Dermis blood vessel endothelial cell (primary cell): Measurements from ENCODE around the gene STYK1. TPM values are rescaled to one million over a fixed set of nuclear protein-coding genes. Genes with fewer than 3 reads are reported as not detected.

ENCODE experiments used
- DNase-seq: peaks from one replicate; pipeline ENCODE4 v3.0.0; 2010
- total RNA-seq: library from RNA; depleted of rRNA; stranded (reverse); fragments of >200 nt; gene quantifications from 2 replicates; pipeline ENCODE4 v1.2.3, GENCODE V29; 2014

Gene STYK1, protein sequence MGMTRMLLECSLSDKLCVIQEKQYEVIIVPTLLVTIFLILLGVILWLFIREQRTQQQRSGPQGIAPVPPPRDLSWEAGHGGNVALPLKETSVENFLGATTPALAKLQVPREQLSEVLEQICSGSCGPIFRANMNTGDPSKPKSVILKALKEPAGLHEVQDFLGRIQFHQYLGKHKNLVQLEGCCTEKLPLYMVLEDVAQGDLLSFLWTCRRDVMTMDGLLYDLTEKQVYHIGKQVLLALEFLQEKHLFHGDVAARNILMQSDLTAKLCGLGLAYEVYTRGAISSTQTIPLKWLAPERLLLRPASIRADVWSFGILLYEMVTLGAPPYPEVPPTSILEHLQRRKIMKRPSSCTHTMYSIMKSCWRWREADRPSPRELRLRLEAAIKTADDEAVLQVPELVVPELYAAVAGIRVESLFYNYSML
- total RNA-seq = 4.6 and 7.9 TPM in 2 replicates

DNA sequence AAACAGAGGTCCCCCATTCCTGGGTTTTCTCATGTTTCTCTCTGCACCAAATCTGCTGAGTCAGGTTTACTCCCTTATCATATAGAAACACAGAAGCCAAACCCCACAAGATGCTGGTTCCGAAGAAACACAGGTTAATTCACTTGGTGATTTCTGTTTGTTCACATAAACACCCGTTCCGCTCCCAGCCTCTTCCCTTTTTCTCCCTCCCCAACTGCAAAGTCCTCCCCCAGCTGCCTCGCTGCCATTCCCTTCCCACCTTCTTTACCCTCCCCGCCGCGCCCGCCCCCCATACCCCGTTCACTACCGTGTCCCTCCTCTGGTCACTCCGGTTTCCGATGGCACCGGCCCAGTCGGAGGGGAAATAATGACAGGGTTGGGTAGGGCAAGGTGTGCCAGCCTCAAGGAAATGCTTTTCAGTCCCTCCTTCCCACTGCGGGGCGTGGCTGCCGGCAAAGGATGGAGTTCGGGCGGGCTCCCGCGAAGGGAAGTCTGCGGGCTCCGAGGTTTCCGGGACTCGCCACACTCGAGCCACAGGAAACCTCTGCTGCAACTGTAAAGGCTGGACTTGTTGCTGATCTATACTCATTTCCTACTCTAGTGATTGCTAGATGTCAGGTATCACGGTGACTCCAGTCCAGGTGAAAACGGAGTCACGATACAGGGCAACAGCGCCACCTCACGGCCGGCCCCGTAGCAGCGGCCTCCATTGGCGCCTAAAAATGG lies at the start of gene STYK1:
Gene STYK1 (minus strand): TSS at position 394 of the 726 bp plus-strand sequence. CDS start 39,434 bp downstream, outside the sequence.
- peak; percentile 82 for DNase-seq

DNA sequence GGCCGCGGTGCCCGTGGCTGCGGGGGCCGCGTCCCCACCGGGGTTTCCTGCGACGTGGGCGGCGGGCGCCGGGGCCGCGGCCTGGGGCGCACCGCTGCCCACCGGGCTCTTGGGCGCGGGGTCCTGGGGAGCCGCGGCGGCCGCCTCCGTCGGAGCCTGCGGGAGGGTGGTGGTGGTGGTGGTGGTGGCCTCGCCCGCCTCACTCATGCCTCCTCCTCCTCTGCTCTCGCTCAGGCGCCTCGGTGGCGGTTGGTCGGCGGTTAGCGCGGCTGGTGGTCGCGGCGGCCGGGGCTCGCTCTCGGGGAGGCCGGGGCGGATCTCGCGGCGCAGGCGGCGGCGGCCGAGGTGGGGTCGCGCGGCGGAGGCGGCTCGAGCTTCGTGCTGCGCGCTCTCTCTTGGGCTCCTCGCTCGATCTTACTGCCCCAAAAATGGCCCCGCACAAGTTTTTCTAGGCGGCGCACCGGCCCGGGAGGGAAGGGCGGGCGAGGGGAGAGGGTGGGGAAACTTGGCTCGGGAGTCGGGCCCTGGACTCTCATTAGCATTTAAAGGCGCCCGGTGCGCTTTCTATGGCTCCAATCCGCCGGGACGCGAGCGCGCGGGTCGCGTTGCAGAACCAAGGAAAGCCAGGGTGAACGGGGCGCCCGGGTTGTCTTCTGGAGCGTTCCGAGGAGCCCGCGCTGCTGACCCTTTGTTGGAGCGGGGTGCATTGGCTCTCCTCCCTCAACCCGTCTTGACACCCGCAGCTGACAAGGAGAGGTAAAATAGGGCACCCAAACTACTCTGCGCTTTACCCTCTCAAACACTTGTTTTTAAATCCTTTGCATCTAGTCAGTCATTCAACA lies 49.3 kb upstream of the STYK1 start, which contains the start of gene YBX3:
Gene YBX3 (minus strand): TSS at position 419 of the 842 bp plus-strand sequence. CDS start 212 bp downstream, at position 207.
- DNase-seq = peak; percentile 88

DNA sequence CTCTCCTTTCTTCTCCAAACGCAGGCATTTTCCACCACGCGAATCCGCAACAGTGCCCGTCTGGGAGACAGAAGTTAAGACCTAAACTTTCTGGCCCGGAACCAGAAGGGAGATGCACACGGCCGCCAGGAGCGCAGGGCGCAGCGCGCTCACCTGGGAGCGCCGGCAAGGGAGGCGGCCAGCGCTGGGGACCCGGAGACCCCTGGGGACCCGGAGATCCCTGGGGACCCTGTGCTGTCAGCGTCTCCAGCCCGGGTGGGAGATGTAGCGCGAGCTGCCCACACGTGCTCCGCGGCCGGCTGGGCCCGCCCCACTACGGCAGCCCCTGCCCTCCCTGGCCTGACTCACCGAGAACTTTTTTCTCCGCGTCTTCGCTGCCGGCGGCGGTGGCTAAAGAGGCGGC lies 48.7 kb upstream of the STYK1 start:
- peak; percentile 63 for DNase-seq

DNA sequence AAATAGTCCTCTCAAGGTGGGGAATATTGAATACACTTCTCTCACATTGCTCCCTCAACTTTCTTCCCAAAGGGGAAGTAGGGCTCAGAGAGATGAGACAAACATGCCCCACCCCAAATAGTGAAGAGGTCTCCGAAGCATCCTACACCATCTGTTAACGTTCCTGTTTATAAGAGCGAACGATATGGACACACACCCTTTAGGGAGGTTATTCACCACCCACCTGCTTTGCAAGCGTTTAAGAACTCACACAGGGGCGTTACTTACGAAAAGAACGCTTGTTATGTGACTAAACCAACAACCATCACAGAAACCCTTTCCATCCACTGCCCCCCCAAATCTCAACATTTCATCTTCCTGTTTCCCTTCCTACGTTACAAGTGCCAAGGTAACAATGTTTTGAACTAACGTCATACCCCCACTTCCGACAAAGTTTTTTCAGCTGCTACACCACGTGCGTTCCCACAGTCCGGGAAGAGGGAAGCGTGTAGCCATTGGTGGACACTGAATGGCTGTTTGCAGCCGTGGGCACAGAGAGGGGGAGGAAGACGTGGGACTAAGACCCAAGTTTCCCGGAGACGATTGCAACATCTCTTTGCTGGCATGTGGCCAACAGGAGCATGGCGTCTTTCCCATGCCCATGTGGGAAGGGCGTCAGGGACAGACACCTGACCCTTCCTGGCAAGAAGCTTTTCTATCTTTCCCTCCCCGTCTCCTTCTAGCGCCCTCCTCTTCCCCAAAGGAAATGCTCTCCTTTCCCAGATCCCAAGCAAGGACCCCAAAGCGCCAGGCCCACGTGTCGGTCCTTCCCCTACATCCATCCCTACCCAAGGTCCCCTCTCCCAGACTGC lies 48.0 kb upstream of the STYK1 start:
- peak; percentile 100 for DNase-seq

DNA sequence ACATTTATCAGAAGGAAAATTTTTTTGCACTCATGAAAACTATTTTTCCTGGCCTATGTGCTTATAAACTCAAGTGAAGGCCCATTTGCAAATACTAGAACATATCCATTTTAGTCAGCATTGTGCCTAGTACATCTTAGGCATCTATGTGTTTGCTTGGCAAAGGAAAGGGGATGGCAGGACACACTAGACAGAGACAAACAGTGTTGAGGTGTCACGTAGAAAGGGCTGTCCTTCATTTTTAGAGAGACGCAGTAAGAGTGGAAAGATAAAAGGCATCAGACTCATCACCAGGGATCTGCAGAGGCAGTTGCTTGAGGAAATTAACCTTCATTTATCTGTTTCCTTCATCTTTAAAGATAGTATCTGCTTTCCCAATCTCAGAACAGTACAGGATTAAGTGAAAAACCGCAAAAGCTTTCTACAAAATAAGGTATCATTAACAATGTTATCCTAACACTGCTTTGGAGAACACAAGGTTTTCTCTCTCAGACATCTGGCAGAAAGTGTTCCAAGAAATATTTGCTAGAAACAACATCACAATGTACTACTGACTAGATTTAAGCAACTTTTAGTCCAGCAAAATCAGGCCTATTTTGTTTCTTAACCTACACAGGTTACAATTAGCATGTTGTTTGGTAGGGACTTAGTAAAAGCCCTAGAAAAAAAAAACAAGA lies 47.3 kb upstream of the STYK1 start:
- DNase-seq = no peak

DNA sequence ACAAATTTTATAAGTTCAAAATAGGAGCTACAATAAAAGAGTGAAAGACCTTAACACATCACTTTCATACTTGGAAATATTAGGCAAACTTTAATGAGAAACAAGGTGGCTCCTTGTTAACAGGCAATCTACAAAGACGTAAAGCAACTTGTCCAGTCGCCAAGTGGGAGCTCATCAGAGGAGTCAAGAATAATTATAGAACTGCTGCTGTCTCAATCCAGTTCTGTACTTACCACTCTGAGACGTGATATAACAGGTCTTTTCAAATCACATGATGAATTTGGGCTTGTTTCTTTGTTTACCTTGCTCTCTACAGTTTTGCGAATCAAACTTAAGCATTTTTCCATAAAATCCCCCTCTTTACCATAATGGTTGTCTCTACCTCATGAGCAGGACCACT lies 45.6 kb upstream of the STYK1 start:
- no peak for DNase-seq

DNA sequence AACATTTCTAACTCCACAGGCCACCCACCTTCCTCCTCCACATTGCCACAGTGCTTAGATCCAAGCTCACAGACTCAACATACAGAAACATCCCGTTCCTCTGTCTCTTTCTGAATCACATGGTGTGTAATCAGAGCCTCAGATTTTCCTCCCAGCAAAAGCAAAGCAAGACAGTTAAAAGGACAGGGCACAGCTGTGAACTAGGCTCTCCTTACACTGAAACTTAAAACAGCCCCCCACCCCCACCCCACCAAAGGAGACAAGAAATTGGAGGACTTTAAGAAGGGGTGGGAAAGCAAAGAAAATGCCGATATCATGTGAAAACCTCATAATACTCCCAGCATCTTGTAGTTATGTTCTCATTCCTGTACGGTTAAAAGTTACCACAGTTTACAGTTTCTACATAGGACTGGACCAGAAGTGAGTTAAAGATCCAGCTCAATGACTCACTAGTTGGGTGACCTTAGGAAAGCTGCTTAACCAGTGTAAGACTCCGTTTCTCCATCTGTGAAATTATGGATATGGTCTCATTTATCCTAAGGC lies 44.5 kb upstream of the STYK1 start:
- DNase-seq = peak; percentile 55

DNA sequence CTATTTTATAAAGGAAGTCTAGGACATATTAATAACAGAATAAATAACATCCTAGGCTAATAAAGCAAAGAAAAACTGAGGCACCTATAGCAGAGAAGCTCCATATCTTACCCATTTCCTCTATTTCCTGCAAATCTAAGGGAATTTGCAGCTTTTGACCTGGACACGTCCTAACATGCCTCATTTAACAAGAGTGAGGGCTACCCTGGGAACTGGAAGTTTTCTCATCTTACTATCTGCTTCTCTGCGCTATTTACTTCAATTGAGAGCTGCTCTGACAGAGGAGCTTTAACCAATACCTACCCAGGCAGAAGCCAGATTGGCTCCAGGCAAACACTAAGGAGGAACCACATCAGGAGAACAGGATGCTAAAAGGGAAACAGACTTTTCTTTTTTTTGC lies 43.6 kb upstream of the STYK1 start:
- DNase-seq = peak; percentile 69

DNA sequence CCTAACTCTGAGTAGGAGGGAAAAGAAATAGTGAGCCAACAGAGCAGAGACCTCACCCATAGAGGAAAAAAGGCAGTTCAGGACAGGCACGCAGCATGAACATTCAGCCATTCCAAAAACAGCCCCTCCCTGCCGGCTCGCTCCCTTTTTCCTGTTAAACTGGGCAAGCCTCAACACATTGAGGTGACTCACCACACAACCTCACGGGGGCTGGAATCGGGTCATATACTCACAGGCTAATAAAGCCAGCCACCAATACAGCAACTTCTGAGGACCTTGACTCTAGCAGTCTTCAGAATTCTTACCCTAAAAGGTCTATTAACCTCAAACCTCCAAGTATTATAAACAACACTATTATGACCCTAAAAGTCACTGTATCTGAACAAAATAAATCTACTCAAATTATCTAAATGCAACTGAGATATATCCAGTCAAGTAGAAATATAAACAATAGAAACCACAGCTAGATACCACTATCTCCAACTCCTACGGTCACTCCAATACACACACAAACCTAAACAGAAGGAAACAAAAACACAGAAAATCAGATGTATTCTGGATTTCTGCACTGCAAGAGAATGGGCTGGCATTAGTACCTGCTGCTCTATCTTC lies 43.0 kb upstream of the STYK1 start:
- DNase-seq = peak; percentile 94

DNA sequence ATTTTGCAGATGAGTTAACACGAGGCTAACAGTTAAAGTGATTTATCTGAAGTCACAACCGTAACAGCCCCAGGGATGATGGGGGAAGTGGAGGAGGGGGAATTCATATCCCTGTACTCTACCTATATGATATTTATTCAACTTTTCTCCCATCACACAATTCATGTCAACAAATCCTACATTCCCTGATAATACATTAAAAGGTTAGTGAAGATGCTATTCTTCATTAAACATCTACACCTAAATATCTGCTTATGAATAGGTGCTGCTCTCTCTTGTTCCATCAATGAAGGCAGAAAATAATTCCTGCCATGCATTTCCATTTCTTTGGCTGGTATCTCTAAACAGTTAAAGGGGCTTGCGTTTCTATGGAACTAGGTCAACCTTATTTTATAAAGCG lies 42.4 kb upstream of the STYK1 start:
- no peak for DNase-seq

DNA sequence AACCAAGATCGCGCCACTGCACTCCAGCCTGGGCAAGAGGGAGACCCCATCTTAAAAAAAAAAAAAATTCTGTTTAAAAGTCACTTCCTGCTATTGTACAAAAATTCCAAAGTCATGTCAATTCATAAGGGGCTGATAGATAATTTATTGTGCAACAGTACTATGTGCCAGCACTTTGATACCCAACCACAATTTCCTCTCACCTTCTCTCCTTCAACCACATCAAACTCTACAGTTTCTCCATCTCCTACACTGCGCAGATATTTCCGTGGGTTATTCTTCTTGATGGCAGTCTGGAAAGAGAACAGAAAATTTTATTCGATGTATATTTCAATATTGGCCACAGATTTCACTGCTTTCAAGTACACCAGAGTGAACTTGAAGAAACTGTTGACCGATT lies 41.6 kb upstream of the STYK1 start:
- no peak for DNase-seq

DNA sequence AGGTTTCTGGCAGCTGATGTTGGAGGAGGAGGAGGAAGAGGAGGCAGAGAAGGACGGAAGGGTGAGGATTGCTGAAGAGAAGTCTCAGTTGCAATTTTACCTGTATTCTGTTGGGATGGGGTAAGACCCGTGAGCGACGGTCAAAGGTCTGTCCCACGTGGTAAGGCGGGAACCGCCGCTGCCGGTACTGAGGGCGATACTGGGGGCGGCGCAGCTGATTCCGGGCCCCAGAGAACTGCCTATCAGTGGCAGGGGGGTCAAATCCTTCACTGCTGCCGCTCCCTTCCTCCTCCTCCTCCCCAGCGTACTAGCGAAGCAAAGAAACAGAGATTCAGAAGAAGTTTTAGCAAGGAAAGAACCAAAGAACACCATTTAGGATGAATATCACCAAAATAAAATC lies 36.0 kb upstream of the STYK1 start:
- no peak for DNase-seq

DNA sequence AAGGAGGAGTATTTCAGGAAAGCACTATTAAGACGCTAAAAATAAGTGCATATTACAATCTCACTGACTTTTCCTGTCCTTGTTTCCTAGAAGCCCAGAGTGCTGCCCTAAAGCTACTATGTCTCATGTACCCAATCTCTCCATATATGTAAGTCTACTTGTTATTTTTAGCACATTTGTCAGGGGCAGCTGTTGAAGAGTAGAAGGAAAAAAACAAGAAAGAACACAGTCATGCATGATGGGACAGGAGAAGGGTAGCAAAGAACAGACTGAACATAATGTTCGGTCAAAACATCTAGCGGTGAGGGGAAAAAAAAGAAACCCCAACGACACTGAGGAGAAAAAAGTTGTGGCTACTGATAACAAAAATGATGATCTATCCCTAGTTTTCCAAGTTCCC lies 35.0 kb upstream of the STYK1 start:
- DNase-seq = no peak

DNA sequence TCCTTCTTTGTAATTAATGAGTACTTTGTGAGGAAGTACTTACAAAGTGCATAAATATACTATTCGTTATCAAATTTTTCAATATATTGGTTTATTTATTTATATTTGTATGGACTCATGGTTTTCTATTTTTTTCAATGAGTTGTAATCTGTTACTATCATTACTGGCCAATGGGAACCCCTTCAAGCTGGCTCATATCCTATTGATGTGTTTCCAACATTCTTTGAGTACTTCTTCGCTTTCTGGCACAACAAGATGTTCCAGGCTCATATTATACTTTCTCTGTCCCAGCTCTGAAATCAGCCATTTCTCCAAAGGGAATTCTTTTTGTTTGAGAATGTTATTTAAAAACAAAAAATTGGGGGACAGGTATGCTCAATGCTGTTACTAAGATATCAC lies 31.8 kb upstream of the STYK1 start:
- no peak for DNase-seq

DNA sequence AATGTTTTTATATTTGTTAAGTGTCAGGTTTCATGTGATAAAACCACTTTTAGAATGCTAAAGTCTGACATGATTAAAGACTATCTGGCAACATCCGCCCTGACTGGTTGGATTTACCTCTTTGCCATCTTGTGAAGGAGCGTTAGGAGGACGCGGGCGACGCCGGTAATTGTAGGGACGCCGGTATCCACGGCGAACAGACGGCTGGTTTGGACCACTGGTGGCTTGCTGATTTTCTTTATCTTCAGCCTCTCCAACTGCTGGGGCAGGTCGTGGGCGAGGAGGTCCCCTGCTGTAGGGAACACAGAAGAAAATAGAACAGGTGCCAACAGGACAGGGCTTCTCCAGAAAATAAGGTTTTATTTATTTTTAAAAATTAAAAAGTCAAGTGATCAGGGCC lies 28.0 kb upstream of the STYK1 start:
- no peak for DNase-seq

DNA sequence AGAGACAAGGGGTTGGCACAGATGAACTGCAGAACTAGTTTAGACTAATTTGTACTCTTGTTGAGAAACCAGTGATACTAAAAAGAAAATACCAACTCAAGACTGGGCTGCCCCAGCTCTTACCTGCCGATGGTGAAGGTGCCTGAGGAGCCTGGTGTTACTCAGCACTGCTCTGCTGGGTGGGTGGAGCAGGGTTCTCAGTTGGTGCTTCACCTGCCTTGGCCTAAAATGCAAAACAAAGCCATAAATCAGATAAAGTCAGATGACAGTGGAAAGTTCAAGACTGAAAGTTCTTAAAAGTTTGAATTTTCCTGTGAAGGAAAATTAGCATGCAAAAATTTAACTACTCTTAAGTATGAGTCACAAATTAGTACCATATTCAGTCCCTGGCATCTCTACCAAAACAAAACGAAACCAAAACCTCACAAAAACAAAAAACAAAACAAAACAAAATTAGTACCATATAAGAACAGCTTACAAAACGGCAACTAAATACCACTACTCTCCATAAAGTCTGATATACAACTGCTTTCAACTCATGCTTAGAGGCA lies 27.4 kb upstream of the STYK1 start:
- no peak for DNase-seq

DNA sequence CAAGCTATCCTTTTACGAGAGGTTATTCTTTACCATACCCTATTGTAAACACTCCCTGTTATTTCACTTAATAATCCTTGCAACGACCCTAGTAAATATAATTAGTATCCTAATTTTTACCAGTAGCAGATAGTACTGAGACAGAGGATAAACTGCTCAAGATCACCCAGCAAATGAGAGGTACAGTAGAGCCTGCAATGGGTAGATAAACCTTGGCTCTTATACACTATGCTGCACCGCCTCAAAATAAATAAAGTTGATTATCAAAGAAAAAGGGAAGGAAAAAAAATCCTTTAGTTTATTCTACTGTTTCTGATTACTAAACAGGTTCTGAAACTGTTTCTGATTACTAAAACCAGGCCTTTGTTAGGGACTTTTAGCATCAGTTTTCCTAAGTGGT lies 26.7 kb upstream of the STYK1 start:
- DNase-seq = no peak

DNA sequence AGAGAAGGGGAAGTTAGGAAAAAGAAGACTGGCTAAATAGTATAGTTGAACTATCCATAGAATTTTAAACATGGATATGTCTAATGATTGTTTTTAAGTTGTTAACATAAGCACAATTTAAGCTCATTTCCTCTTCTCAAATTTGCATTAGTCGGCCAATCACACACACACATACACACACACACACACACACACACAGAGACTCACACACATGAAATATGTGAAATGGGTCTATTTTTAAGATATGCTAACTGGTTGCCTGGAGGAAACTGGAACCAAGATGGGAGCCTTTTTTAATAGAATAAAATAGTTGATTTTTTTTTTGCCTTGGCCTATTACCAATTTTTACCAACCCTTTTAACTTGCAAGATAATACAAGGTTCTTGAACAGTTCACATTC lies 24.0 kb upstream of the STYK1 start:
- no peak for DNase-seq

DNA sequence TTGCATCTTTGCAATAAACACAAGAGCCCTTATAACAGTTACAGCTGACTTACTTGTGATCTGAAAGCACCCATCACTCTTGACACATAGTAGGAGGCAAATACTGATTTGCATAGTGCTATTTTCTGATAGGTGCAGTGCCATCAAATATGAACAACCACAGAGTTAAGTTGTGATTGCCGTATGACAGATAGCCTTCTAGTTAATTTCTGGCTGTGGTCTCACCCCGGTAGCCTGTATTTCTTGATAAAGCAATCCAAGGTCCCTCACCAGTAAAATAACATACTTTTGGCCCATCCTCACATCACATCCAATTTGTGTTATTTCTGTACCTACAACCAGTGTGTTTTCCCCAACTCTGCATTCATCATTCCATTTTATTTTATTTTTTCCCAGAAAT lies 23.3 kb upstream of the STYK1 start:
- DNase-seq = no peak

DNA sequence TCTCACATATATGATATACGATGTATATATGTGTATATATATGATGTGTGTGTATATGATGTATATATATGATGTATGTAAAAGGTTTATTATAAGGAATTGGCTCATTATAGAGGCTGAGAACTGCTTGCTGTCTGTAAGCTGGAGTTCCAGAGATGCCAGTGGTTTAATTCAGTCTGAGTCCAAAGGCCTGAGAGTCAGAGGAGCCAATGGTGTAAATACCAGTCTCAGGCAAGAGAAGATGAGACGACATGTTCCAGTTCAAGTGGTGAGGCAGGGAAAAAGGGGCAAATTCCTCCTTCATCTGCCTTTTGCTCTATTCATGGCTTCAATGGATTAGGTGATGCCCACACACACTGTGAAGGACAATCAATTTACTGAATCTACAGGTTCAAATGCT lies 17.1 kb upstream of the STYK1 start:
- no peak for DNase-seq
